Endothelial cell of umbilical vein (primary cell): ENCODE results near the gene CPPED1. TPM values are rescaled to one million over a fixed set of nuclear protein-coding genes. Genes with fewer than 3 reads are reported as not detected.

Experiments
- BruUV-seq: library from RNA; stranded (reverse); fragments of 400-500 nt; replicated peaks from 2 replicates; lab custom pipeline; 2021; lab: Mats Ljungman, UMichigan
- CTCF ChIA-PET: fragments of 300-600, 350-600 bp; sonication (Branson Sonifier 250); formaldehyde crosslinking; loops from one replicate; lab custom pipeline; 2021; ENCODE audit warnings: antibody characterized with exemption, inconsistent platforms; lab: Charles Lee
- POLR2A ChIA-PET: fragments of 300-600, 350-600 bp; sonication (Branson Sonifier 250); formaldehyde crosslinking; loops from one replicate; lab custom pipeline; 2021; ENCODE audit warnings: antibody characterized with exemption, inconsistent platforms; lab: Charles Lee
- DNase-seq: peaks from one replicate; pipeline ENCODE4 v3.0.0-alpha.2; 2011; ENCODE audit warnings: low read depth, low spot score
- FAIRE-seq: peaks from 2 replicates; lab custom pipeline; 2011; peaks lifted over from hg19 to GRCh38; lab: Jason Lieb, UNC
- H2AFZ ChIP-seq: 2 replicates; pipeline ENCODE4 v1.6.0; 2012; ENCODE audit warnings: low read depth, low read length, control low read depth, inconsistent platforms
- H3K27ac ChIP-seq: 2 replicates; pipeline ENCODE4 v1.5.1; 2011; ENCODE audit warnings: low read depth, mild to moderate bottlenecking, control low read depth, low read length, moderate library complexity; ENCODE audit not compliant: insufficient read depth
- H3K27me3 ChIP-seq, 2 experiments: 2 replicates each; pipeline versions ENCODE4 v1.6.0 to v1.6.1; 2011; ENCODE audit warnings: low read length in 2 of 2, mixed read lengths in 1 of 2; ENCODE audit not compliant: control insufficient read depth in 2 of 2, insufficient read depth in 2 of 2
- H3K36me3 ChIP-seq, 2 experiments: 2 replicates in 1 of 2; 3 replicates in 1 of 2; pipeline ENCODE4 v1.5.1; 2011; ENCODE audit warnings: low read length in 2 of 2, mild to moderate bottlenecking in 1 of 2, moderate library complexity in 1 of 2; ENCODE audit not compliant: control insufficient read depth in 2 of 2, insufficient read depth in 2 of 2; ENCODE audit errors: extremely low read depth in 1 of 2
- H3K4me1 ChIP-seq: 3 replicates; pipeline ENCODE4 v1.5.1; 2011; ENCODE audit warnings: mild to moderate bottlenecking, low read length; ENCODE audit not compliant: control insufficient read depth, insufficient read depth; ENCODE audit errors: extremely low read depth
- H3K4me2 ChIP-seq: 2 replicates; pipeline ENCODE4 v1.6.1; 2011; ENCODE audit warnings: low read length, control low read depth, mixed read lengths; ENCODE audit not compliant: insufficient read depth
- H3K4me3 ChIP-seq, 3 experiments: fragments of 200-600 bp in 1 of 3; sonication (generic), shearing (Covaris generic) in 1 of 3; replicated peaks in 1 of 3; 2 replicates each; pipeline ENCODE4 v1.5.1; 2011 to 2016; ENCODE audit warnings: control low read depth in 3 of 3, low read length in 3 of 3, mild to moderate bottlenecking in 2 of 3, inconsistent platforms in 1 of 3, low read depth in 1 of 3, moderate library complexity in 1 of 3; ENCODE audit not compliant: insufficient read depth in 1 of 3
- H3K79me2 ChIP-seq: 2 replicates; pipeline ENCODE4 v1.6.0; 2012; ENCODE audit warnings: low read length, inconsistent platforms; ENCODE audit not compliant: control insufficient read depth, insufficient read depth
- H3K9ac ChIP-seq: replicated peaks from 2 replicates; pipeline ENCODE3; 2011; ENCODE audit warnings: low read length, control low read depth; ENCODE audit not compliant: insufficient read depth; ENCODE audit errors: extremely low read depth
- H3K9me1 ChIP-seq: replicated peaks from 3 replicates; pipeline ENCODE4 v1.6.0; 2011; ENCODE audit warnings: mild to moderate bottlenecking, low read length; ENCODE audit not compliant: control insufficient read depth, insufficient read depth; ENCODE audit errors: extremely low read depth
- H3K9me3 ChIP-seq: replicated peaks from 2 replicates; pipeline ENCODE4 v1.5.1; 2012; ENCODE audit warnings: low read length, inconsistent platforms; ENCODE audit not compliant: control insufficient read depth, insufficient read depth
- H4K20me1 ChIP-seq: replicated peaks from 2 replicates; pipeline ENCODE3; 2011; ENCODE audit warnings: mild to moderate bottlenecking, low read length; ENCODE audit not compliant: control insufficient read depth, insufficient read depth; ENCODE audit errors: extremely low read depth
- EZH2 ChIP-seq: IDR thresholded peaks from 2 replicates; pipeline ENCODE4 v1.6.1; 2012; ENCODE audit warnings: borderline replicate concordance, low read depth, mild to moderate bottlenecking, moderate library complexity, low read length, inconsistent platforms; ENCODE audit not compliant: severe bottlenecking
- FOS ChIP-seq: IDR thresholded peaks from 2 replicates; pipeline ENCODE4 v1.6.1; 2011; ENCODE audit warnings: mild to moderate bottlenecking, low read length, moderate library complexity, borderline replicate concordance; ENCODE audit not compliant: insufficient read depth
- GATA2 ChIP-seq: IDR thresholded peaks from 2 replicates; pipeline ENCODE4 v1.7.0; 2011; ENCODE audit warnings: low read depth, mild to moderate bottlenecking, moderate library complexity, mixed read lengths, low read length; ENCODE audit not compliant: insufficient read length, insufficient read depth
- JUN ChIP-seq: IDR thresholded peaks from 2 replicates; pipeline ENCODE4 v1.6.1; 2011; ENCODE audit warnings: borderline replicate concordance, low read depth; ENCODE audit not compliant: insufficient read length, insufficient read depth
- MAX ChIP-seq: IDR thresholded peaks from 2 replicates; pipeline ENCODE4 v1.6.1; 2011; ENCODE audit not compliant: insufficient read depth, insufficient read length
- MYC ChIP-seq: IDR thresholded peaks from one replicate; pipeline ENCODE4 v1.6.1; 2011; ENCODE audit warnings: mild to moderate bottlenecking, low read depth, low read length
- POLR2A ChIP-seq: IDR thresholded peaks from 2 replicates; pipeline ENCODE4 v1.6.1; 2012; ENCODE audit warnings: low read depth, mild to moderate bottlenecking, control low read depth, low read length
- POLR2AphosphoS5 ChIP-seq: IDR thresholded peaks from 2 replicates; pipeline ENCODE4 v1.6.1; 2012; ENCODE audit warnings: low read depth, mild to moderate bottlenecking, control low read depth, low read length, moderate library complexity; ENCODE audit not compliant: insufficient read depth
- dilution Hi-C: fragments of 300-500 bp; cut with MboI; formaldehyde crosslinking; loops from one replicate; pipeline ENCODE4 v1.15.0; 2019; ENCODE audit warnings: low sequenced_read_pairs; ENCODE audit not compliant: extremely low pct_ligation_motif_present
- intact Hi-C: fragments of 100-400 bp; cut with micrococcal nuclease; formaldehyde crosslinking; loops from one replicate; pipeline ENCODE4 v1.10.0; 2022
- polyA plus RNA-seq, 4 experiments: library from polyadenylated mRNA; depleted of rRNA in 3 of 4; stranded (reverse) in 3 of 4; unstranded in 1 of 4; fragments of >200 nt; gene quantifications; 2 replicates each; pipeline versions ENCODE4 v1.2.1 to v1.2.3, GENCODE V29; 2011 to 2012; ENCODE audit warnings: missing spikeins in 1 of 4
- total RNA-seq: library from RNA; stranded (reverse); gene quantifications from 2 replicates; pipeline ENCODE4 v1.2.3, GENCODE V29; 2021
- TF ChIP-seq, protein P1 (sequence below), 2 donors: IDR thresholded peaks; 1 replicate in 1 of 2; 2 replicates in 1 of 2; pipeline ENCODE4 v1.5.1; 2011; ENCODE audit warnings: low read length in 2 of 2, mild to moderate bottlenecking in 2 of 2, moderate library complexity in 2 of 2, control low read depth in 1 of 2, inconsistent platforms in 1 of 2, low read depth in 1 of 2; ENCODE audit not compliant: insufficient read depth in 1 of 2; ENCODE audit errors: extremely low read depth in 1 of 2

CPPED1 gene
- total and polyA plus RNA-seq, 2 donors (not counting 3 experiments of a cell fraction or from before 2014, with no cell fraction given) = 27.9 to 59.3 TPM

- Histone ChIP-seq H3K27me3 (no peaks in the 10 kb centered on the region), H3K4me3 (no peak overlapping the region), H3K4me1 (peaks cover 13% of the 10 kb centered on the region), H3K27ac (peak overlapping the region; percentile 32), H3K9me3 (no peaks in the 10 kb centered on the region), H3K79me2 (no peaks in the 10 kb centered on the region), H3K9me1 (no peaks in the 10 kb centered on the region), H4K20me1 (no peaks in the 10 kb centered on the region), H3K9ac (no peak overlapping the region), H3K36me3 (peaks cover 2% of the 10 kb centered on the region in 2 experiments), H3K4me2 (peak overlapping the region; percentile 28), H2AFZ (no peak overlapping the region)
- DNase-seq = peak; percentile 6
- intact Hi-C loops (no loop called here), dilution Hi-C loops (no loop called here)
- ChIA-PET POLR2A (no interaction called here), CTCF (no interaction called here)
- TF ChIP-seq GATA2 (no peak), FOS (no peak), EZH2 (no peak), JUN (no peak)
- peak; percentile 4 for FAIRE-seq
- TSS peak; percentile 10 for BruUV-seq
Measured at GRCh38 chr16:12757546-12757945, 46.1 kb downstream of the CPPED1 start.

DNA sequence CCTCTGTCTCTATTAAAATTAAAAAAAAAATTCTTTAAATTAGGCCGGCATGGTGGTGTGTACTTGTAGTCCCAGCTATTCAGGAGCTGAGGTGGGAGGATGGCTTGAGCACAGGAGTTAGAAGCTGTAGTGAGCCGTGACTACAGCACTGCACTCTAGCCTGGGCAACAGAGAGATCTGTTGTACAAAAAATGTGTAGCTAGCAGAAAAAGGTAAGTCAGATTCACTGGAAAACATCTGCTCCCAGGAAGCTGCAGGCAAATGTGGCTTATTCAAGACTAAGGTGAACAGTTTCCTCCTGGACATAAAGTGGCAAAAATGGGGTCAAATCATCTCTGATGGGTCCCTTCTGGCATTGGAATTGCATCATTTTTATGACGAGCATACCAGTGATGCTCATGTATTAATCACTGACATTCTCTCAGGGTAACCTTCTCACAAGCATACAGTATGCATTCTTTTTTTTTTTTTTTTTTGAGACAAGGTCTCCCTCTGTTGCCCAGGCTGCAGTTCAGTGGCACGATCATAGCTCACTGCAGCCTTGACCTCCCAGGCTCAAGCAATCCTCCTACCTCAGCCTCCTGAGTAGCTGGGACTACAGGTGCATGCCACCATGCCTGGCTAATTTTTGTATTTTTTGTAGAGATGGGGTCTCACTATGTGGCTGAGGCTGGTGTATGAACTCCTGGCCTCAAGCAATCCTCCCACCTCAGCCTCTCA lies 48.7 kb downstream of the CPPED1 start:
- Histone ChIP-seq H3K27ac (no peak overlapping the region), H3K36me3 (peaks cover 2% of the 10 kb centered on the region in 2 experiments), H3K9me3 (no peaks in the 10 kb centered on the region), H2AFZ (no peak overlapping the region), H3K4me1 (peaks cover 13% of the 10 kb centered on the region), H3K79me2 (no peaks in the 10 kb centered on the region), H3K9ac (no peak overlapping the region), H3K4me2 (no peak overlapping the region), H3K9me1 (no peaks in the 10 kb centered on the region), H4K20me1 (no peaks in the 10 kb centered on the region), H3K4me3 (no peak overlapping the region), H3K27me3 (no peaks in the 10 kb centered on the region)
- no TSS peak for BruUV-seq
- DNase-seq (no peak), FAIRE-seq (no peak)
- dilution Hi-C loops (no loop called here), intact Hi-C loops (no loop called here)
- ChIA-PET CTCF (interaction anchor here (0.8 to 1.4 kb wide), 2 partner anchors 47 to 181 kb away, joined by 3 read pairs; no protein-coding TSS in a partner anchor), POLR2A (no interaction called here)
- TF ChIP-seq GATA2 = no peak
- TF ChIP-seq EZH2 = no peak
- TF ChIP-seq MYC = no peak
- TF ChIP-seq MAX = no peak
- TF ChIP-seq JUN = no peak
- no peak for TF ChIP-seq FOS
- TF ChIP-seq, protein P1, sequence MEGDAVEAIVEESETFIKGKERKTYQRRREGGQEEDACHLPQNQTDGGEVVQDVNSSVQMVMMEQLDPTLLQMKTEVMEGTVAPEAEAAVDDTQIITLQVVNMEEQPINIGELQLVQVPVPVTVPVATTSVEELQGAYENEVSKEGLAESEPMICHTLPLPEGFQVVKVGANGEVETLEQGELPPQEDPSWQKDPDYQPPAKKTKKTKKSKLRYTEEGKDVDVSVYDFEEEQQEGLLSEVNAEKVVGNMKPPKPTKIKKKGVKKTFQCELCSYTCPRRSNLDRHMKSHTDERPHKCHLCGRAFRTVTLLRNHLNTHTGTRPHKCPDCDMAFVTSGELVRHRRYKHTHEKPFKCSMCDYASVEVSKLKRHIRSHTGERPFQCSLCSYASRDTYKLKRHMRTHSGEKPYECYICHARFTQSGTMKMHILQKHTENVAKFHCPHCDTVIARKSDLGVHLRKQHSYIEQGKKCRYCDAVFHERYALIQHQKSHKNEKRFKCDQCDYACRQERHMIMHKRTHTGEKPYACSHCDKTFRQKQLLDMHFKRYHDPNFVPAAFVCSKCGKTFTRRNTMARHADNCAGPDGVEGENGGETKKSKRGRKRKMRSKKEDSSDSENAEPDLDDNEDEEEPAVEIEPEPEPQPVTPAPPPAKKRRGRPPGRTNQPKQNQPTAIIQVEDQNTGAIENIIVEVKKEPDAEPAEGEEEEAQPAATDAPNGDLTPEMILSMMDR (IDR thresholded peaks at IDR 0.05; ENCODE audit: extremely low read depth in 1 of 2, insufficient read depth in 1 of 2, low read depth in 1 of 2, low read length in 2 of 2) = no peak
- no peak for TF ChIP-seq POLR2AphosphoS5
- TF ChIP-seq POLR2A = no peak
